GM21423 (cell line): ENCODE results near the gene CYSLTR2.

Experiments used
- ATAC-seq: cut with Tn5 transposase; IDR thresholded peaks from one replicate; pipeline ENCODE4 v1.9.1; 2021; ENCODE audit warnings: mild to moderate bottlenecking, moderate library complexity; ENCODE audit not compliant: unreplicated experiment

Gene CYSLTR2

DNA sequence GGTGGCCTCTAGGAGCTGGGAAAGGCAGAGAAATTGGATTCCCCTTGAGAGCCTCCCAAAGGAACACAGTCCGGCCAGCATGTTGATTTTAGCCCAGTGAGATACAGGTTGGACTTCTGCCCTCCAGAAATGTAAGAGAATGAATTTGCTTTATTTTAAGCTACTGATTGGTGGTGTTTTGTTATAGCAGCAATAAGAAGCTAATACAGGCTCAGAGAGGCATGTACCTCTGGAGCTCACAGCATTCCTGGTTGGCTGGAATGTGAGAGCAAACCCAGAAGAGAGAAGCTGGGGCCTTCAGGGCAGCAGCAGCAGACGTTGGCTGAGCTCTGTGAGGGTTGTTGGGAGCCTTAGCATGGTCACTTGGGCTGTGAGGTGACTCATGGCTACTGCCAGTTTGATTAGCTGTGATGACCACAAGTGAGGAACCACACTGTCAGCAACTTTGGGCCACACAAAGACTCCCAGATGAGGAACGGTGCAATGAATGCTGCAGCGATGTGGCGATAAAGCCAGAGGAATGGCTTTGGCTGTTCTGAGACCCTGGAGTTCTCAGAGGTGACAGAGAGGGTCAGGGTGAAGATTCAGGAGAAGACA is 80.1 kb downstream of the CYSLTR2 start:
- ATAC-seq = no peak

DNA sequence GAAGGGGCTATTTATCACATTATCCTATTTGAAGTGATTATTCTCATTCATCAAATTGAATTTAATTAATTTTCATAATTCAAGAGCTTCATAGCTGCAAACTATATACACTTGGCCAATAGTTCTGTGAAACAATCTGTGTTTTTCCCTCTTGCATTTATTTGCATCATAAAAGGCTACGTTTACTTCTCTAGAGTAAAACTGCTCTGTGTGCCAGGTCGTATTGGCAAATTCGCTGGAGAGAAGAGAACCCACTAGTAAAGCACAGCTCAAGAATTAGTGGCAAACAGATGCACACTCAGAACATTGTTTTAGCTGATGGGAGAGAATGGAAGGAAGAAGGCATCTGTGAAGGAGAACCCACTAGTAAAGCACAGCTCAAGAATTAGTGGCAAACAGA is 81.8 kb downstream of the CYSLTR2 start:
- ATAC-seq = no peak

DNA sequence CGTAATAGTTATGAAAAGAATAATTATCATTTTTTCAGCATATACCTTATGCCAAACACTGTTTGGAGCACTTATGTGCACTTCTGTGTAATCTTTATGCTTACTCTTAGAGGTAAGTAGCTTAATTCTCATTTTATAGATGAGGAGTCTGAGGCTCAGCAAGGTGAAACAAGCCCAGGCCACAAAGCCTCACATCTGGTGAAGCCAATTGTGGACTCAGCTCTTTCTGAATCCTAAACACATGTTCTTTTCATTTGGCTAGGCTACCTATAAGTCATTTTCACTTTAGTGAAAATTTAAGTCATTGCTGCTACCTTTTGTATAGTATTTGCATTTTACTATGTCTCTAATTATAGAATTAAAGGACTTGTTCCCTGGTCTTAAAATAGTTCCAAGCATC is 84.0 kb downstream of the CYSLTR2 start:
- ATAC-seq = no peak

DNA sequence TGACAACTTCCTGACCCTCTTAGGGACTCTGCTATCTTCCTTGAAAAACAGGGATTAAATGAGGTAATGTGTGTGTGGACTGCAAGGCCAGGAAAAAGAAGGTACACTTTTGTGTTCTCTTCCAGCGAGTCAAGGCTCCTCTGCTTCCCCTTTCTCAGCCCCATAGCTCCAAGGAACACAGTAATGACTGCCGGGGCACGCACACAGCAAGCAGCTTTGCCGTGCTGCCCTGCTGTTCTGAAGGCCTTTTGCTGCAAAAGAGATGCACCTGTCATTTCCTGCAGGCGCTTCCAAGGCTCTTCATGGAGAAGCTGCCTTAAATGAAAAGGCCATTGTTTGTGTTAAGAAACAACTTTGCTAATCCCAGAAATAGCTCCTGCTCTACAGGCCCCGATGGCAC is 84.6 kb downstream of the CYSLTR2 start:
- no peak for ATAC-seq

DNA sequence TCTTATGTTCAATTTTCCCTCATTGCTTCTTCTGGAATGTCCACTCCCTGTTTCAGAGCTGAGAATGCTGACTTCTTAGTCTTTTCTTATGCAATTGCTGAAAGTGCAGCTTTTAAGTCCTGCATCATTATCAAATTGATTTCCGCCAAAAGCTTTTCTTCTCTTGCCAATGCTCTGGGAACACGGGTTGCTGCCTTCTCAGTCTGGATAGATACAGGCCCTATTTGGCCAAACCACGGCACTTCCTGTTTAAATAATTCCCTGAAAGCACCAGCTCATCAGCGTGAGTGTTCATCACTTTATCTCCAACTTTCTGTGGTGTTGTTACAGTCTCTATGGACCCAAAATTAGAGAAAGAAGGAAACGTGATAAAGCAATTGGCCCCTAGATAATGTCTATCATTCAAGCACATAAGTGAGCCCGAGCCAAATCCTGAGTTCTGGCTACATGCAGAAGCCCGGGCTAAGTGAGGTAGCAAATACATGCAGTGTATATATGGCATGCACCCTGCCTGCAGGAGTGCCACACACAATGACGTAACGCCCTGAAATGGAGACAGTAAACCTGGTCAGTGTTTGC is 85.7 kb downstream of the CYSLTR2 start:
- ATAC-seq = no peak

DNA sequence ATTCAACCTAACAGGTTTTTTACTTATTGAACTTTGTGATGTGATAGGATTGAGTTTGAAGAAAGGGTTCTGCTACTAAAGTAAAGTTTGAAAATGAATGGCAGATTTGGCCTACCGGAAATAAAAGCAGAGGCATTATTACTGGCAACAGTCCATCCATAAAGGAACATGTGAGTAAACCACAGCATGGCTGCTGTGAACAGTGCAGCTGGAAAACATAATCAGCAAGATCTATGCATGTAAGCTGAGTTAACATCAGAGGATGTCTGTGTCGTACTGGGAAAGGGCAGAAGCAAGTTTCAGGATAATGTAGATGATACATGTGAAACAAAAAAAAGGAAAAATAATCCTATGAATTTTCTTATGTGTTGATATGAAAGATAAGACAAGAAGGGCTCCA is 87.6 kb downstream of the CYSLTR2 start:
- no peak for ATAC-seq

DNA sequence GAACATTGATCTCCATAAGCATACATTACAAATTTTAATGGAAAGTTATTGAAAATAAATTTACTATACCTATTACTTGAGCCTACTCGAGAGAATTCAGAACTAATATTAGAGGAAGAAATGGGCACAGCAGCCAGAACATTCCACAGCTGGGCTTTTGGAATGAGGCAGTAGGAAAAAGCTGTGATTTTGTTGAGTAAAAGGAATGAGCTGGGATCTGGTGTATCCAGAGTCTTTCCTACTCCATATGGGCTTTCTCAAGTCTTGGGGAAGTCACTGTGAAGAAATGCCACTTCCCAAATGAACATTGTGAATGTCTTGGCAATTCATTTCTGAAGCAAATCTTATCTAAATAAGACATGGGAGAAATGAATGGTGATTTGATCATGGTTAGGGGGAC is 93.1 kb downstream of the CYSLTR2 start:
- ATAC-seq = no peak

DNA sequence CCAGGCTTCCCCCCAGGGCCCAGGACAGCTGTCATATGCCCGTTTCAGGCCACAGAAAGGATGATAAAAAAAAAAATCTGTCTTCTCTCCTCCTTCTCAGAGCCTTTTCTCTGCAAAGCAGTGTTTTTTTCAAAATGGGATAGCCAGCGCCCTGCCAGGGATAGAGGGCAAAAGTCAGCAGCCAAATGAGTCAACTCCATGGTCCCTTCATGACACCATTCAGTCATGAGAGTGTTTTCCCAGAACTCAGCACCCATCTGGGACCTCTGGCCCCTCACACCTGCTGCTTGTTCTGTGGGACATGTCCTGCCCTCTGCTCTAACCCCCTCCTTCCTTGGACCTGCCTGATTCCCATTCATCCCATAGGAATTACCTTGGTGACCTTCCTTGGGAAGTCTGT is 95.0 kb downstream of the CYSLTR2 start:
- ATAC-seq = no peak

DNA sequence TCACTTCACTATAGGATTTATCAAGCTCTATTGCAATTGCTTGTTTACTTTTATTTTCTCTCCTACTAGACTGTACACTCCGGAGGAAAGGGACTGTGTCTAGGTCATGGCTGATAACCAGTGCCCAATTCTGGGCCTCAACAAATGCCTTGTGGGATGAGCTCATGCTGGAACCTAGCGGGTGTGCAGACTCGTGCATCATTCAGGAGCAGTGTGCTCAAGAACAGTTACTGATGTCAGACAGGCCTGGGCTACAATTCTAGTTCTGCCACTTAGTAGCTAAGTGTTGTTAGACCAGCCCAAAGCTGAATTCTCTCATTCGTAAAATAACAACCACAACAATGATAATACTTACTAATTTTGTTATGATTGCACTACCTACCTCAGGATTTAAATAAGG is 95.4 kb downstream of the CYSLTR2 start:
- ATAC-seq = no peak

DNA sequence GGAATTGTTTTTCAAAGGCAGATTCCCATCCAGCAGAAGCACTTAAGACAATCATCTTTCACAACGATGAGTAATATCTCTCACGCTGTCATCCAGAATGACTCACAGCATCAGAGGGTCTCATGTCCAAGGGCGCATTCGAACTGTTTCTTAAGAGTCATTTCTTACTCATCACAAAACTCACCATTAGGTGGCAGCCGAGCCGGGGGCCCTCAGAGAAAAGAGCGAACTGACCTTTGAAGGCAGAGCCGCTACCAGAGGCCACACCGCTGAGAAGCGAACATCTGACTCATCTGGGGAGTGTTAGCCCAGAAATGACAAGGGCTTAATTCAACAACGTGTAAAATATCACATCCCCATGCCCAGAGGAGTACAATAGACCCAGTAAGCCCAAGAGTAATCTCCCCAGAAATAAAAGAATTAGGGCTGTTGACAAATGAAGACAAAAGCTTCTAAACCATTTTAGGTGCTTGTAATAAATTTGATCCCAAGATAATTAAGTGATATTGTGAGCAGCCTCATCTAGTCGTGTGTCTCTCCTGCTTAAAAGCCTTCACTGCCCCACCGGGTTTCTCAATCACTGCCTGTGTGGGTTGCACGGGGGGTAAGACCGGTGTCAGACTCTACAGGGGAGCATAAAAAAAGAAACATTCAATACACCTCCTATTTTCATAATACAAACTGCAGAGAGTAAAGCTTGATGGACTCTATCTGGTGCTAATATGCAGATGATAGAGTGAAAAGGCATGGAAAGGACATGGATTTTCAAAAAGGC is 96.2 kb downstream of the CYSLTR2 start:
- ATAC-seq = peak; percentile 92

DNA sequence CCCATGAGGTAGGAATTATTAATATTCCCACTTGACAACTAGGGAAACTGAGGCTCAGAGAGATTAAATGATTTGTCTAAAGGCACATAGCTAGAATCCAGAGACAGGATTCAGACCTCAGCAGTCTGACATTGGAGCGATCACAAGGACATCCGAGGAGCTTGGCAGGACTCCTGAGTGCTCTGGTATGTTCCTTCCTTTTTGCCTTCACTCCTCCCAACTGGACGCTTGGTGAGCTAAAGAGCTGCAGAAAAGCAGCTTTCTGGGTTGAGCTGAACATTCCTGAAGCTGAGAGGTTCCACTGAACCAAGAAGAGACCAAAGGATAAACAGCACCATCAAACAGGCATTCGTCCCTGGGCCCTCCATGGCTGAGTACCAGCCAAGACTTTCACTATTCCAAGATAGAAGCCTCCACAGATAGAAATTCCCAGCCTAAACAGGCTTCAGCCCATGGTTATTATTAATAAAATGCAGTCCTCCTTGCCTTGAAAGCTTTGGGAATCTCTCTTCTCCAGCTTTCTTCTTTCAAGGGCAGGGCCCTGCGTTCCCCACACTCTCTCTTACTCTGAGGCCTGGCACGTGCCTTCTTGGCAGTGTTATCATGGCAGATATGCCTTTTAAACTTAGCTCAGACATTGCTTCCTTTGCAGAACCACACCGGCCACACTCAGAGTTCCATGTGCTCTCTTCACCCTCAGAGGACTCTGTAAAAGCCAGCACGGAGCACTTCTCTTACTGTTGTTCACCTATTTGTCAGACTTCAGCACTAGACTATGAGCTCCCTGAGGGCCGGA is 97.1 kb downstream of the CYSLTR2 start:
- no peak for ATAC-seq

DNA sequence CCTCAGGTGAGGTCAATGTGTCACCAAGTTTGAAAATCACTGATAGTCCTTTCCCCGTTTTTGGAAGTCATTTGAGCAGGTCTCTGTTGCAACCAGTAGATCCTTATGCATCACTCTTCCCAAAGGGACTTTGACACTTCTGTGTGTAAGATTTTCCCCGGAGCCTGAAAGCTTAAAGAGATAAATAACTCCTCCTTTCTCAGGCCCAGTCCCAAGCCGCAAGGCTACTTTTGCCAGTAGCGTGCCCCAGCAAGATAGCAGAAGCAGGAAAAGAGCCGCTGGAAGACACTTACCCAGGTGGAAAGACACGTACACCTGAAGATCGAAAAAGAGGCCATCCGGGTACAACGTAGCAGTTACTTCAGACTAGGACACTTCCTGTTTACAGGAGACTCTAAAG is 106.9 kb downstream of the CYSLTR2 start:
- ATAC-seq = no peak
